NCI-H524 treated with DMSO at 0.1 percent for 48 hours (cell line): ENCODE measurements around the gene CCDC188.
A peak's percentile ranks its signal among the peaks of the same experiment; 100 is the strongest.

Experiments used
- DNase-seq: peaks from one replicate; lab custom pipeline; 2025; lab: John Stamatoyannopoulos, UW

CCDC188 gene

GRCh38 chr22:20184501-20185165, 33.8 kb upstream of the CCDC188 start:
- no peak for DNase-seq

GRCh38 chr22:20183823-20184222, 33.0 kb upstream of the CCDC188 start:
- no peak for DNase-seq

- no peak for DNase-seq
These were observed 32.2 kb upstream of the CCDC188 start for GRCh38 chr22:20183101-20183500.

GRCh38 chr22:20182365-20182764, 31.5 kb upstream of the CCDC188 start:
- DNase-seq, result no peak

- no peak for DNase-seq
These were observed 31.0 kb upstream of the CCDC188 start for GRCh38 chr22:20181884-20182236.

- no peak for DNase-seq
These were observed 30.5 kb upstream of the CCDC188 start for GRCh38 chr22:20181194-20181883.

GRCh38 chr22:20180640-20181039, 29.8 kb upstream of the CCDC188 start:
- no peak for DNase-seq

GRCh38 chr22:20180245-20180630, 29.4 kb upstream of the CCDC188 start:
- no peak for DNase-seq

GRCh38 chr22:20179455-20180244, 28.8 kb upstream of the CCDC188 start:
- DNase-seq, result no peak

- DNase-seq, result no peak
These were observed 28.0 kb upstream of the CCDC188 start for GRCh38 chr22:20178915-20179227.

- DNase-seq, result no peak
These were observed 27.4 kb upstream of the CCDC188 start for GRCh38 chr22:20178075-20178914.

GRCh38 chr22:20177217-20177911, 26.5 kb upstream of the CCDC188 start:
- DNase-seq, result no peak

GRCh38 chr22:20176421-20177085, 25.7 kb upstream of the CCDC188 start:
- DNase-seq, result peak; percentile 18

- no peak for DNase-seq
These were observed 24.7 kb upstream of the CCDC188 start for GRCh38 chr22:20175597-20175900.

- no peak for DNase-seq
These were observed 24.1 kb upstream of the CCDC188 start for GRCh38 chr22:20174785-20175596.

GRCh38 chr22:20173772-20174171, 22.9 kb upstream of the CCDC188 start:
- DNase-seq, result no peak

- no peak for DNase-seq
These were observed 22.4 kb upstream of the CCDC188 start for GRCh38 chr22:20173246-20173645.

GRCh38 chr22:20172141-20172613, 21.3 kb upstream of the CCDC188 start:
- no peak for DNase-seq

GRCh38 chr22:20171288-20172140, 20.7 kb upstream of the CCDC188 start:
- no peak for DNase-seq
